Measurements from ENCODE around the gene ZNF783. TPM values are rescaled to one million over a fixed set of nuclear protein-coding genes. Genes with fewer than 3 reads are reported as not detected.

The ZNF783 gene
- total RNA-seq (2014; rRNA removed; shearing (Covaris generic); ENCODE audit: low replicate concordance) = 24.3 and 50.0 TPM in 2 replicates

DNA sequence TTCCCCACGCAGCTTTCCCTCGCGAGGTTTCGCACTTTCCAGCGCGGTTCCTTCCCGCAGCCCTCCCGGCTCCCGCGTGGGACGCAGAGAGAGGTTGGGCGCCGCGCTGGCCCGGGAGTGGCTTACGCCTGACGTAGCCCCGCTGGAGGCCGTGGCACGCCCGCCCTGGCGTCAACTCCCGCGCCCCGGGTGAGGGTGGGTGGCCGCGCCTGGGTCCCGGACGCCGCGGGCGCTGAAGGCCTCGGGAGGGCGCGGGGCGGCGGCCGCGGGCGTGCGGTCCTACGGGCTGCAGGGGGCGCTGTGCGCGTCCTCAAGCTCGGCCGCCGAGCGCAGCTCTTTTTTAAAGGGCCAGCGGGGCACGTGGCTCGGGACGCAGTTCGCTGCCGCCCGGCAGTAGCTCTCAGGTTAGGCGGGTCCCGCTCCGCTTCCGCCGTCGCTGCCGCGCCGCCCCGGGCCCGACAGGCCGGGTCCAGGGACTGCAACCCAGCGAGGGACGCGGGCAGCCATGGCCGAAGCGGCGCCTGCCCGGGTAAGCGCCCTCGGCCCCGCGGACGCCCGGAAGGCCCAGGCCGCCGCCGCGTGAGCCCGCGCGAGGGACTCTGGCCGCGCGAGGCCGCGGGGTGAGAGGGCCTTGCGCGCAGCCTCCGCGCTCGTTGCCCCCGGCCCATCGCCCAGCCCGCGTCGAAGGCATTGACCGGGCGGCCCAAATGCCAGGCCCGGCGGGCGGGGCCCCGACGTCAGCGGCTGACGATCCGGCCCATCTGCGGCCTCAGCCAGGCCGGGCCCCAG, at the start of gene ZNF783:
Gene ZNF783 (plus strand): TSS at position 368 of the 789 bp plus-strand sequence. CDS start 138 bp downstream, at position 506.
- Histone ChIP-seq H3K27ac (ENCODE audit: low read length) (peak within 1 kb of the TSS; percentile 80), H3K4me2 (ENCODE audit: low read depth, low read length, poor library complexity, severe bottlenecking) (peak within 1 kb of the TSS; percentile 93), H3K4me1 (ENCODE audit: low read length) (peaks cover 29% of the 10 kb centered on the region), H3K9me2 (replicated peaks; ENCODE audit: insufficient read depth, low read length) (no peaks in the 10 kb centered on the region), H2AFZ (ENCODE audit: low read length) (peak within 1 kb of the TSS; percentile 94), H3K9ac (ENCODE audit: low read length) (peak within 1 kb of the TSS; percentile 87), H3K4me3 (ENCODE audit: low read length) (peak within 1 kb of the TSS; percentile 77), H3K9me3 (ENCODE audit: low read length) (no peaks in the 10 kb centered on the region), H3K27me3 (ENCODE audit: low read length) (no peaks in the 10 kb centered on the region), H3K36me3 (ENCODE audit: insufficient read depth, low read length) (peaks cover 5% of the 10 kb centered on the region; the same call in 1 of the 2 replicates), H4K20me1 (ENCODE audit: insufficient read depth, low read depth, low read length) (no peaks in the 10 kb centered on the region), H3K79me2 (ENCODE audit: low read length) (peaks cover 21% of the 10 kb centered on the region)
- peak; percentile 96 for DNase-seq

DNA sequence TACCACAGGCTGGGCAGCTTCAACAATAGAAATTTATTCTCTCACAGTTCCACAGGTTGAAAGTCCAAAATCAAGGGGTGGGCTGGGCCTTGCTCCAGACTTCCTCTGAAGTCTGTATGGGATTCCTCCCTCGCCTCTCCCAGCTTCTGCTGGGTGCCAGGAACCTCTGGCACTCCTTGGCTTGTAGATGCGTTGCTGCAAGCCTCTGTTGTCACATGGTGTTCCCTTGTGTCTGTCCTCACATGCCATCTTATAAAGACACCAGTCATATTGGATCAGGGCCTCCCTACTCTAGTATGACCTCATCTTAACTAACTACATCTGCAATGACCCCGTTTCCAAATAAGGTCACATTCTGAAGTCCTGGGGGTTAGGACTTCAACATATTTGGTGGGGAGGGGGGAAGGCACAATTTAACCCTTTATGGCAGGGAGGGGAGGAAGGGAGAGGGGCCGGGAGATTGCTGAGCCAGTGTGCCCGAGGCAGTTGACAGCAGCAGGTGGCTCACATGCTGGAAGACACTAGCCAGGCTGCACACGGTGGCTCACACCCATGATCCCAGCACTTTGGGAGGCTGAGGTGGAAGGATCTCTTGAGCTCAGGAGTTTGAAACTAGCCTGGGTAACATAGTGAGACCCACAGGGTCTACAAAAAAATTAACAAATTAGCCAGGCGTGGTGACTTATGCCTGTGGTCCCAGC, 47.8 kb upstream of the ZNF783 start:
- Histone ChIP-seq H3K4me2 (ENCODE audit: low read depth, low read length, poor library complexity, severe bottlenecking) (no peak overlapping the region), H3K27me3 (ENCODE audit: low read length) (no peaks in the 10 kb centered on the region), H4K20me1 (ENCODE audit: insufficient read depth, low read depth, low read length) (no peaks in the 10 kb centered on the region; the same call in 1 of the 2 replicates), H3K9me3 (ENCODE audit: low read length) (no peaks in the 10 kb centered on the region), H3K4me1 (ENCODE audit: low read length) (no peaks in the 10 kb centered on the region), H3K27ac (ENCODE audit: low read length) (no peak overlapping the region), H3K36me3 (ENCODE audit: insufficient read depth, low read length) (peaks cover 47% of the 10 kb centered on the region), H3K9me2 (replicated peaks; ENCODE audit: insufficient read depth, low read length) (no peaks in the 10 kb centered on the region), H3K9ac (ENCODE audit: low read length) (no peak overlapping the region), H3K4me3 (ENCODE audit: low read length) (no peak overlapping the region), H3K79me2 (ENCODE audit: low read length) (no peaks in the 10 kb centered on the region; the same call in 1 of the 2 replicates), H2AFZ (ENCODE audit: low read length) (no peak overlapping the region)
- no peak for DNase-seq

DNA sequence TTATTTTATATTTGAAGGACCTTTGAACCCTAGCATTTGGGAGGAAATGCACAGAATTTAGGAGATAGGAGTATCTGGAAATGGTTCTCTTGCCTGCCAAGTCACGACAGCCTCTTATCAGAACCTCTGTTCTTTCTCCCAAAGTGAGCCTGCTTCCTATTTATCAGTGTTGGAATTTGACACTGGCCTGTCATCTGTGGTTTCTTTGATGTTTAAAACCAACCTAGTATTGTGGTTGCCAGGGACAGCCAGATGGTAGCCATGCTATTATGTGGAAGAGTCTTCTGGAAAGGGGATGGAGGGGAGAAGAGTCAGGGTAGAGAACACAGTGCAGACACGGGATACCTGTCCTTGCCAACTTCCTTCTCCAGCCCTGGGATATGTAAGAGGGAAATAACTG, 45.6 kb upstream of the ZNF783 start:
- H2AFZ ChIP-seq (ENCODE audit: low read length) = no peak overlapping the region
- no peak overlapping the region for H3K4me2 ChIP-seq (ENCODE audit: low read depth, low read length, poor library complexity, severe bottlenecking)
- H3K9me3 ChIP-seq (ENCODE audit: low read length) = no peaks in the 10 kb centered on the region
- no peak overlapping the region for H3K27ac ChIP-seq (ENCODE audit: low read length)
- H3K36me3 ChIP-seq (ENCODE audit: insufficient read depth, low read length) = peaks cover 38% of the 10 kb centered on the region
- H3K4me1 ChIP-seq (ENCODE audit: low read length) = no peaks in the 10 kb centered on the region
- no peak overlapping the region for H3K4me3 ChIP-seq (ENCODE audit: low read length)
- H3K9ac ChIP-seq (ENCODE audit: low read length) = no peak overlapping the region
- no peak for DNase-seq
- H3K9me2 ChIP-seq (replicated peaks; ENCODE audit: insufficient read depth, low read length) = no peaks in the 10 kb centered on the region
- no peaks in the 10 kb centered on the region; the same call in 1 of the 2 replicates for H4K20me1 ChIP-seq (ENCODE audit: insufficient read depth, low read depth, low read length)
- H3K79me2 ChIP-seq (ENCODE audit: low read length) = no peaks in the 10 kb centered on the region; the same call in 1 of the 2 replicates
- no peaks in the 10 kb centered on the region for H3K27me3 ChIP-seq (ENCODE audit: low read length)

DNA sequence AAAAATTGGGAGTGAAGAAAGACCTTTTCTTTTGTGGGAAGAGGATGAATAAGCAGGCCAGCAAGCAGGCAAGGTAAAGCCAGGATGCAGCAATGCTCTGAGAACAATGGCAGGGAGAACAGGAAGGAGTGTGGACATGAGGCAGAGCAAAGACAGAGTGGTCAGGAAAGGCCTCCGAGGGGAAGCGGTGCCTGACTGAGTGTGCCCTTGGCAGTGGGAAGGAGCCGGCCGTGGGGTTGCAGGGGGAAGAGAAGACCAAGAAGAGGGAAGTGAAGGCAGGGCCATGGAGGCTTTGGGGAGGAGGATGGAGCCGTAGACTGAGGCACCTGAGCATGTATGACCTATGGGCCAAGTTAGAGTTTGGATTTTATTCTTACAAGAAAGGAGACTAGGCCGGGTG, 44.4 kb upstream of the ZNF783 start:
- no peak overlapping the region for H3K9ac ChIP-seq (ENCODE audit: low read length)
- H3K79me2 ChIP-seq (ENCODE audit: low read length) = no peaks in the 10 kb centered on the region; the same call in 1 of the 2 replicates
- H4K20me1 ChIP-seq (ENCODE audit: insufficient read depth, low read depth, low read length) = no peaks in the 10 kb centered on the region; the same call in 1 of the 2 replicates
- H3K4me2 ChIP-seq (ENCODE audit: low read depth, low read length, poor library complexity, severe bottlenecking) = no peak overlapping the region
- H3K27ac ChIP-seq (ENCODE audit: low read length) = no peak overlapping the region
- no peaks in the 10 kb centered on the region for H3K9me3 ChIP-seq (ENCODE audit: low read length)
- H3K4me1 ChIP-seq (ENCODE audit: low read length) = no peaks in the 10 kb centered on the region
- H3K4me3 ChIP-seq (ENCODE audit: low read length) = no peak overlapping the region
- no peaks in the 10 kb centered on the region for H3K27me3 ChIP-seq (ENCODE audit: low read length)
- H3K36me3 ChIP-seq (ENCODE audit: insufficient read depth, low read length) = peaks cover 30% of the 10 kb centered on the region
- no peak for DNase-seq
- H3K9me2 ChIP-seq (replicated peaks; ENCODE audit: insufficient read depth, low read length) = no peaks in the 10 kb centered on the region
- H2AFZ ChIP-seq (ENCODE audit: low read length) = no peak overlapping the region

DNA sequence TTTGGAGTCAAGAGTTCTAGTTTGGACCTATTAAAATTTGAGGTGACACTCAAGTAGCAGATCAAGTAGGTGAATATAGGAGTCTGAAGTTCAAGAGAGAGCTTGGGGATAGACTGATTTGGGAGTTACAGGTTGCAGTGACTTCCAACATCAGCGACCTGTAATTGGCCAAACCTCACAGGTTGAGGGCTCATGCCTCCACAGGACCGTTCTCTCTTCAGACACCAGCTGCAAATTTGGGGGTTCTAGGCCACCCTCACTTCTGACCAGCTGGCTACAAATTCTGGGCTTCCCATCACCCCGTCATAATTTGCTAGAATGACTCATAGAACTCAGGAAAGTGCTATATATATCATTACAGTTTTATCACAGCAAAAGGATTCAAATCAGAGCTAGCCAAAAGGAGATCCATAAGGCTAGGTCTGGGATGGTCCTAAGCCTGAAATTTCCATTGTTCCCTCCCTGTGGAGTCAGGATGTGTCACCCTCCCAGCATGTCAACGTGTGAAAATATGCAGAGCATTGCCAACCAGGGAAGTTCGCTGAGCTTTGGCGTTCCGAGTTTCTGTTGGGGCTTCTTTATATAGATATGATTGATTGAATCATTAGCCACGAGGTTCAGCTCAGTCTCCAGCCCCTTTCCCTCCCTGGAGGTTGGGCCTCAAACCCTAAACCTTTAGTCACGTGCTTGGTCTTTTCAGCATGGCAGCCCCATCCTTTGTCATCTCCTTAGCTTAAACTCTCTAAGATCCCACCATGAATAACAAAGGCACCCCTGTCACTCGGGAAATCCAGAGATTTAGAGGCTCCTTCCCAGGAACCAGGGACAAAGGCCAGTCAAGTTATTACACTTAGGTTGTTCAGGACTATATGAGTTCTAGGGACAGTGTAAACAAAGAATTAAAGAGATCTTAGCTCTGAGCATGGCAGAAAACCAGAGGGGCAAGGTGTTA, 43.3 kb upstream of the ZNF783 start:
- Histone ChIP-seq H3K9me2 (replicated peaks; ENCODE audit: insufficient read depth, low read length) (no peaks in the 10 kb centered on the region), H2AFZ (ENCODE audit: low read length) (no peak overlapping the region), H3K79me2 (ENCODE audit: low read length) (no peaks in the 10 kb centered on the region; the same call in 1 of the 2 replicates), H3K9ac (ENCODE audit: low read length) (no peak overlapping the region), H4K20me1 (ENCODE audit: insufficient read depth, low read depth, low read length) (no peaks in the 10 kb centered on the region; the same call in 1 of the 2 replicates), H3K4me3 (ENCODE audit: low read length) (no peak overlapping the region), H3K9me3 (ENCODE audit: low read length) (no peaks in the 10 kb centered on the region), H3K27ac (ENCODE audit: low read length) (no peak overlapping the region), H3K4me1 (ENCODE audit: low read length) (no peaks in the 10 kb centered on the region), H3K4me2 (ENCODE audit: low read depth, low read length, poor library complexity, severe bottlenecking) (no peak overlapping the region), H3K27me3 (ENCODE audit: low read length) (no peaks in the 10 kb centered on the region), H3K36me3 (ENCODE audit: insufficient read depth, low read length) (peaks cover 22% of the 10 kb centered on the region)
- no peak for DNase-seq

DNA sequence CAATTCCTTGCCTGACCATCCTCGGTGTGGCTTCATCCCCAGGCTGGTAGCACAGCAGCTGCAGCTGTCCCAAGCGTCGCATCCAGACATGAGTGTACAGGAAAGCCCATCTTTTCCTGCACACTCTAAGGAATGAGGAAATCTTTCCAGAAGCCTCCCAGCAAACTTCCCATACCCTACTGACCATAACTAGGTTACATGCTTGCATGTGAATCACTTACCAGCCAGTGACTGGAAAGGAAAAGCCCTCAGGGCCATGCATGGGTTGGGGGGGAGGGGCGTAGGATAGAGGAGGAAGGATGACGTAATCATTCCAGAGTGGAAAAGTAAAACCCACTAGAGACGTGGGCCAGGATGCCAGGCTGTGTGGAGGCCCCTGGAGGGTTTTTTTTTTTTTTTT, 41.5 kb upstream of the ZNF783 start:
- Histone ChIP-seq H3K36me3 (ENCODE audit: insufficient read depth, low read length) (0 out of 2 replicates have a peak, but pooled peaks cover 14% of the 10 kb centered on the region), H3K9me3 (ENCODE audit: low read length) (no peaks in the 10 kb centered on the region), H3K9ac (ENCODE audit: low read length) (no peak overlapping the region), H3K27ac (ENCODE audit: low read length) (no peak overlapping the region), H3K9me2 (replicated peaks; ENCODE audit: insufficient read depth, low read length) (no peaks in the 10 kb centered on the region), H3K4me2 (ENCODE audit: low read depth, low read length, poor library complexity, severe bottlenecking) (no peak overlapping the region), H3K79me2 (ENCODE audit: low read length) (no peaks in the 10 kb centered on the region), H3K27me3 (ENCODE audit: low read length) (no peaks in the 10 kb centered on the region), H3K4me3 (ENCODE audit: low read length) (no peak overlapping the region), H4K20me1 (ENCODE audit: insufficient read depth, low read depth, low read length) (no peaks in the 10 kb centered on the region; the same call in 1 of the 2 replicates), H3K4me1 (ENCODE audit: low read length) (no peaks in the 10 kb centered on the region), H2AFZ (ENCODE audit: low read length) (no peak overlapping the region)
- no peak for DNase-seq

DNA sequence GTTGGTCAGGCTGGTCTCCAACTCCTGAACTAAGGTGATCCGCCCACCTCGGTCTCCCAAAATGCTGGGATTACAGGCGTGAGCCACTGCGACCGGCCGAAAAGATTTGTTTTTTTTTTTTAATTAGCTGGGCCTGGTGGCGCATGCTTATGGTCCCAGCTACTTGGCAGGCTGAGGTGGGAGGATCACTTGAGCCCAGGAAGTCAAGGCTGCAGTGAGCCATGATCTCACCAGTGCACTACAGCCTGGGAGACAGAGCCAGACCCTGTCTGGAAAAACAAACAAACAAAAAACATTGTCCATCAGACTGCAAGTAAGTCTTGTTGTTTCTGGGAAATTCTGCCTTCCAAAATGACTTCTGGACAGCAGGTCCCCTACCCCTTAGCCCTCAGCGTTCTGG, 38.8 kb upstream of the ZNF783 start:
- Histone ChIP-seq H4K20me1 (ENCODE audit: insufficient read depth, low read depth, low read length) (no peaks in the 10 kb centered on the region; the same call in 1 of the 2 replicates), H3K36me3 (ENCODE audit: insufficient read depth, low read length) (0 out of 2 replicates have a peak, but pooled peaks cover 6% of the 10 kb centered on the region), H3K4me3 (ENCODE audit: low read length) (no peak overlapping the region), H3K27ac (ENCODE audit: low read length) (no peak overlapping the region), H3K4me1 (ENCODE audit: low read length) (no peaks in the 10 kb centered on the region), H3K4me2 (ENCODE audit: low read depth, low read length, poor library complexity, severe bottlenecking) (no peak overlapping the region), H3K9ac (ENCODE audit: low read length) (no peak overlapping the region), H2AFZ (ENCODE audit: low read length) (no peak overlapping the region), H3K27me3 (ENCODE audit: low read length) (no peaks in the 10 kb centered on the region), H3K79me2 (ENCODE audit: low read length) (no peaks in the 10 kb centered on the region), H3K9me3 (ENCODE audit: low read length) (no peaks in the 10 kb centered on the region), H3K9me2 (replicated peaks; ENCODE audit: insufficient read depth, low read length) (no peaks in the 10 kb centered on the region)
- no peak for DNase-seq

Measured in Karpas-422 (cell line).